ENCODE results near the gene GADD45A.
"Not testable (repeated sequence)": the region's sequence is repeated elsewhere in the genome, so short reads cannot be mapped to it uniquely, and the experiment has no call there.

The GADD45A gene

DNA sequence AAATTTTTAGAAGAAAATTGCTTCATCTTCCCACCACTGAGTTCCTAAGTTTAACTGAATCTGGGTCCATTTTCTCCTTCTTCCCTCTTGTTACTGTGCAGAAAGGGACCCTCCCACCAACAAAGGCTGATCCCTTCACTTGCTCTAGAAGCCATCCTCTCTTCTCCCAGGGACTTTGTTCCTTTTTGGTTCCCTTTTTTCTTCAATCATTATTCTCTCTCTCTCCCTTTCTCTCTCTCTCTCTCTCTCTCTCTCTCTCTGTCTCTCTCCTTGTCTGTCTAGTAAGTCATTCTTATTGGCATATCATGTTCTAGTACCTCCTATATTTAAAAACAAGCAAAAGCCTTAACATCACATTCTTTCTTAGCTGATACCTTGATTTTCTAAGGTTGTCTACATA, 31.7 kb upstream of the GADD45A start:
- H3K4me1 ChIP-seq (ENCODE audit: insufficient read depth, low read length), result 0 out of 2 replicates have a peak, but pooled peaks cover 4% of the 10 kb centered on the region
- no peak overlapping the region for H3K9ac ChIP-seq (ENCODE audit: low read depth, low read length)
- no peaks in the 10 kb centered on the region for H3K9me3 ChIP-seq (ENCODE audit: control insufficient read depth, insufficient read depth, low read length)
- no peaks in the 10 kb centered on the region for H3K36me3 ChIP-seq (ENCODE audit: insufficient read depth, low read length)

GRCh38 chr1:67655581-67655980, 29.4 kb upstream of the GADD45A start:
- H3K36me3 ChIP-seq (ENCODE audit: insufficient read depth, low read length), result no peaks in the 10 kb centered on the region
- H3K9ac ChIP-seq (ENCODE audit: low read depth, low read length), result no peak overlapping the region
- H3K4me1 ChIP-seq (ENCODE audit: insufficient read depth, low read length), result 0 out of 2 replicates have a peak, but pooled peaks cover 4% of the 10 kb centered on the region
- no peaks in the 10 kb centered on the region for H3K9me3 ChIP-seq (ENCODE audit: control insufficient read depth, insufficient read depth, low read length)

- H3K36me3 ChIP-seq (ENCODE audit: insufficient read depth, low read length); H3K9me3 ChIP-seq (ENCODE audit: control insufficient read depth, insufficient read depth, low read length); H3K4me1 ChIP-seq (ENCODE audit: insufficient read depth, low read length); H3K9ac ChIP-seq (ENCODE audit: low read depth, low read length): not testable (repeated sequence)
These were observed 27.8 kb upstream of the GADD45A start for GRCh38 chr1:67657152-67657551.

- H3K9me3 ChIP-seq (ENCODE audit: control insufficient read depth, insufficient read depth, low read length), result no peaks in the 10 kb centered on the region
These were observed 25.8 kb upstream of the GADD45A start for GRCh38 chr1:67659229-67659628.

DNA sequence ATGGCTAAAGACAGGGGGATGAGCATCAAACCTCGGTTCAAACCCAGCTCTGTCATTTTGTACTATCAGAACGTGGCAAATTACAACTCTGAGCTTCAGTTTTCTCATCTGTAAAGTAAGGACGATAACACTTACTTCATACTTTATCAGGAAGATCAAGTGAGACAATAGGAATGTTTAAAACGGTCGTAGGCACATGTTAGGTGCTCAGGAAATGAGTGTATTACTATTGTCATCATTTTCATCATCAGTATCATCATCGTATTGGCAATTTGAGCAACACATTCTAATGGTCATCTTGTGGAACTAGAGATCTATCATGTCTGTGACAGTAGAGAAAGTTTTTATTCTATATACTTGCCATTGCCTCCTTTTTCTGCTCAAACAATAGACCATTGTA, 22.1 kb upstream of the GADD45A start:
- Histone ChIP-seq H3K9me3 (ENCODE audit: control insufficient read depth, insufficient read depth, low read length) (no peaks in the 10 kb centered on the region), H3K9ac (ENCODE audit: low read depth, low read length) (no peak overlapping the region), H3K36me3 (ENCODE audit: insufficient read depth, low read length) (no peaks in the 10 kb centered on the region), H3K4me1 (ENCODE audit: insufficient read depth, low read length) (no peaks in the 10 kb centered on the region)

More at GRCh38 chr1:67659229-67659628, 25.8 kb upstream of the GADD45A start:
- Histone ChIP-seq H3K36me3 (ENCODE audit: insufficient read depth, low read length) (no peaks in the 10 kb centered on the region), H3K9ac (ENCODE audit: low read depth, low read length) (no peak overlapping the region), H3K4me1 (ENCODE audit: insufficient read depth, low read length) (no peaks in the 10 kb centered on the region)

DNA sequence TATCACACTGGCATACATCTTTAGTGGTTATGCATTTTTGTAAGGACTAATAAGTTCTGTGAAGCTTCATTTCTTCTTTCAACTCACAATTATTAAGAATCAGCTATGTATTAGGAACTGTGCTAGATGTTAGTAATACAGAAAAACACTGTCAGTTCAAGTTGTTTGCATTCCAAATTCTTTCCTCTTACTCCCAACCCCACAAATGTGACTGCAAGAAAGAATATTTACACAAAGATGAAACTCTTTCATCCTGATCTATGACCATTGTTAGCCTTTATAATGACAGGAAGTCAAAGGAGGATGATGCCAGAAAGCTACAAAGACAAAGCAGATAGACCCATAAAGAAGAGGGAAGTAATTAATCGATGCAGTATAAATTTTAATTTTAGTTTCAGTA, 21.0 kb upstream of the GADD45A start:
- no peaks in the 10 kb centered on the region for H3K36me3 ChIP-seq (ENCODE audit: insufficient read depth, low read length)
- no peaks in the 10 kb centered on the region for H3K4me1 ChIP-seq (ENCODE audit: insufficient read depth, low read length)
- H3K9me3 ChIP-seq (ENCODE audit: control insufficient read depth, insufficient read depth, low read length), result no peaks in the 10 kb centered on the region
- no peak overlapping the region for H3K9ac ChIP-seq (ENCODE audit: low read depth, low read length)

- not testable (repeated sequence) for H3K9ac ChIP-seq (ENCODE audit: low read depth, low read length); H3K9me3 ChIP-seq (ENCODE audit: control insufficient read depth, insufficient read depth, low read length); H3K4me1 ChIP-seq (ENCODE audit: insufficient read depth, low read length); H3K36me3 ChIP-seq (ENCODE audit: insufficient read depth, low read length)
These were observed 19.7 kb upstream of the GADD45A start for GRCh38 chr1:67665307-67665706.

DNA sequence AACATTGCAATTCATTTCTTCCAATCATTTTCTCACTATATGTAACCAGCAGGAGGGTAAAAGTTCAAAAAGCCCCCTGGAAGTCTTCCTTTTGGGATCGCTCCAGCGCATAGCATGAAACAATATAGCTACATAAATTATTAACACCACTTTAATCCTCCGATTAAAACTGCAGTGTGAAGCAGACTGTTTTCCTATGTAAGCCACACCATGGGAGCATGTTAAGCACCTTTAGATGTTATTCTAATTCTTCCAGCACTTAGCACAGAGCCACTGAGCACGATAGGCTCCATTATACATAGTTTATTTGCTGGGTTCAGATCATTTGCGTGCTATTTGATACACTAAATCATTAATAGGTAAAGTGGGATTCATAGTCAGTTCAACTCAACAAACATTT, 18.4 kb upstream of the GADD45A start:
- H3K9me3 ChIP-seq (ENCODE audit: control insufficient read depth, insufficient read depth, low read length), result no peaks in the 10 kb centered on the region
- H3K4me1 ChIP-seq (ENCODE audit: insufficient read depth, low read length), result no peaks in the 10 kb centered on the region
- H3K36me3 ChIP-seq (ENCODE audit: insufficient read depth, low read length), result no peaks in the 10 kb centered on the region
- no peak overlapping the region for H3K9ac ChIP-seq (ENCODE audit: low read depth, low read length)

GRCh38 chr1:67668660-67669059, 16.3 kb upstream of the GADD45A start:
- Histone ChIP-seq H3K36me3 (ENCODE audit: insufficient read depth, low read length) (no peaks in the 10 kb centered on the region), H3K9me3 (ENCODE audit: control insufficient read depth, insufficient read depth, low read length) (no peaks in the 10 kb centered on the region), H3K4me1 (ENCODE audit: insufficient read depth, low read length) (no peaks in the 10 kb centered on the region), H3K9ac (ENCODE audit: low read depth, low read length) (no peak overlapping the region)

DNA sequence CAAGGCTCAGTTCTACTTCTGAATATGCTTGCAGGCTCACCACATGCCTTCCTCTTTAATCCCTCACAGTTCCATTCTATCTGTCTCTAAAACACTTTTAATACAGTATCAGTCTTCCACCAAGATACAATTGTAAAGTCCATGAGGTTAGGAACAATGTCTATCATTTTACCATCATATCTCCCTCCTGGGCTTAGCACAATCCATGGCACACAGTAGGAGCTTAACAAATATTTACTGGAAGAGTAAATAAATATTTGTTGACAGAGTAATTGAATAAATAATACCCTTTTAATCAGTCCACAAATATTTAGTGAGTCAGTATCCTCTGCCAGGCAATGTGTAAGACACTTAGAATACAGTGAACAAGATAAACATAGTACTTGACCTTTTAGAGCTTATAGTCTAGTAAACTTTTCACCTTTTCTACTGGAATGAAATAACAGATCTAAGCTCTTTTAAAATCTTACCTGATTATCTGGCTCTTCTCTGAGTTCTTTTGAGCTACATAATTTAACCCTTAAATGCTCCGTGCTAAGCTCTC, 12.7 kb upstream of the GADD45A start:
- Histone ChIP-seq H3K4me1 (ENCODE audit: insufficient read depth, low read length) (no peaks in the 10 kb centered on the region; the same call in 1 of the 2 replicates), H3K9me3 (ENCODE audit: control insufficient read depth, insufficient read depth, low read length) (no peaks in the 10 kb centered on the region), H3K9ac (ENCODE audit: low read depth, low read length) (no peak overlapping the region), H3K36me3 (ENCODE audit: insufficient read depth, low read length) (no peaks in the 10 kb centered on the region)

DNA sequence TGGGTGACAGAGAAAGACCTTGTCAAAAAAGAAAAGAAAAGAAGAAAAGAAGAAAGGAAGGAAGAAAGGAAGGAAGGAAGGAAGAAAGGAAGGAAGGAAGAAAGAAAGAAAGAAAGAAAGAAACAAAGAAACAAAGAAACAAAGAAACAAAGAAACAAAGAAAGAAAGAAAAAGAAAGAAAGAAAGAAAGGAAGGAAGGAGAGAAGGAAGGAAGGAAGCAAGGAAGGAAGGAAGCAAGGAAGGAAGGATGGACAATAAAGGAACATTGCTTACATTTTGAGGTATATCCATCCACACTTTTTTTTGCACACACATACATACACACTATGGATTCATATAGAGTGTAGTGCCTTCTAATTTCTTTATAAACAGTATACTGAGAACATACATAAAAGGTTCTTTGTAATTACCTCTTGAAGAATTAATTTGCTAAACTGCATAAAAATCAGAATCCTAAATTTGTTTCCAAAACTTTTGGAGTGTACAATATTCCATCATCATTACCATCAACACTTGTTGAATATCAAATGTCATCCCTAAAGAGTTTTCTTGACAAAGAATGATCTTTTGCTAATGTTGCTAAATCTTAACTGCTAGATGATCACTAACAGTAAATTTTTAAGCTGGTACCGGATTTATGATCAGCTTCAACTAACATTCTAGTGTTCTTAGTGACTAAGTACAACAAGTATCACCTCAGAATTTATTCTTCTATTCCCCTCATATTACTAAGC, 11.4 kb upstream of the GADD45A start:
- Histone ChIP-seq H3K36me3 (ENCODE audit: insufficient read depth, low read length) (no peaks in the 10 kb centered on the region), H3K4me1 (ENCODE audit: insufficient read depth, low read length) (no peaks in the 10 kb centered on the region; the same call in 1 of the 2 replicates), H3K9ac (ENCODE audit: low read depth, low read length) (no peak overlapping the region), H3K9me3 (ENCODE audit: control insufficient read depth, insufficient read depth, low read length) (no peaks in the 10 kb centered on the region)

GRCh38 chr1:67674260-67675011, 10.6 kb upstream of the GADD45A start:
- Histone ChIP-seq H3K9ac (ENCODE audit: low read depth, low read length) (no peak overlapping the region), H3K9me3 (ENCODE audit: control insufficient read depth, insufficient read depth, low read length) (no peaks in the 10 kb centered on the region), H3K36me3 (ENCODE audit: insufficient read depth, low read length) (no peaks in the 10 kb centered on the region), H3K4me1 (ENCODE audit: insufficient read depth, low read length) (no peaks in the 10 kb centered on the region; the same call in 1 of the 2 replicates)

- Histone ChIP-seq H3K4me1 (ENCODE audit: insufficient read depth, low read length) (no peaks in the 10 kb centered on the region; the same call in 1 of the 2 replicates), H3K9me3 (ENCODE audit: control insufficient read depth, insufficient read depth, low read length) (no peaks in the 10 kb centered on the region), H3K9ac (ENCODE audit: low read depth, low read length) (no peak overlapping the region)
These were observed 9.2 kb upstream of the GADD45A start for GRCh38 chr1:67675800-67676199.

GRCh38 chr1:67676287-67676686, 8.7 kb upstream of the GADD45A start:
- no peaks in the 10 kb centered on the region; the same call in 1 of the 2 replicates for H3K4me1 ChIP-seq (ENCODE audit: insufficient read depth, low read length)
- no peaks in the 10 kb centered on the region for H3K9me3 ChIP-seq (ENCODE audit: control insufficient read depth, insufficient read depth, low read length)
- no peak overlapping the region for H3K9ac ChIP-seq (ENCODE audit: low read depth, low read length)
- no peaks in the 10 kb centered on the region for H3K36me3 ChIP-seq (ENCODE audit: insufficient read depth, low read length)

More at GRCh38 chr1:67675800-67676199, 9.2 kb upstream of the GADD45A start:
- H3K36me3 ChIP-seq (ENCODE audit: insufficient read depth, low read length), result no peaks in the 10 kb centered on the region

- Histone ChIP-seq H3K4me1 (ENCODE audit: insufficient read depth, low read length) (no peaks in the 10 kb centered on the region; the same call in 1 of the 2 replicates), H3K9ac (ENCODE audit: low read depth, low read length) (no peak overlapping the region), H3K36me3 (ENCODE audit: insufficient read depth, low read length) (no peaks in the 10 kb centered on the region), H3K9me3 (ENCODE audit: control insufficient read depth, insufficient read depth, low read length) (no peaks in the 10 kb centered on the region)
These were observed 8.1 kb upstream of the GADD45A start for GRCh38 chr1:67676946-67677345.

Measured in ES-I3 (cell line).